ENCODE data around the gene PPP3CA.
A peak's percentile ranks its signal among the peaks of the same experiment; 100 is the strongest.

PPP3CA gene

DNA sequence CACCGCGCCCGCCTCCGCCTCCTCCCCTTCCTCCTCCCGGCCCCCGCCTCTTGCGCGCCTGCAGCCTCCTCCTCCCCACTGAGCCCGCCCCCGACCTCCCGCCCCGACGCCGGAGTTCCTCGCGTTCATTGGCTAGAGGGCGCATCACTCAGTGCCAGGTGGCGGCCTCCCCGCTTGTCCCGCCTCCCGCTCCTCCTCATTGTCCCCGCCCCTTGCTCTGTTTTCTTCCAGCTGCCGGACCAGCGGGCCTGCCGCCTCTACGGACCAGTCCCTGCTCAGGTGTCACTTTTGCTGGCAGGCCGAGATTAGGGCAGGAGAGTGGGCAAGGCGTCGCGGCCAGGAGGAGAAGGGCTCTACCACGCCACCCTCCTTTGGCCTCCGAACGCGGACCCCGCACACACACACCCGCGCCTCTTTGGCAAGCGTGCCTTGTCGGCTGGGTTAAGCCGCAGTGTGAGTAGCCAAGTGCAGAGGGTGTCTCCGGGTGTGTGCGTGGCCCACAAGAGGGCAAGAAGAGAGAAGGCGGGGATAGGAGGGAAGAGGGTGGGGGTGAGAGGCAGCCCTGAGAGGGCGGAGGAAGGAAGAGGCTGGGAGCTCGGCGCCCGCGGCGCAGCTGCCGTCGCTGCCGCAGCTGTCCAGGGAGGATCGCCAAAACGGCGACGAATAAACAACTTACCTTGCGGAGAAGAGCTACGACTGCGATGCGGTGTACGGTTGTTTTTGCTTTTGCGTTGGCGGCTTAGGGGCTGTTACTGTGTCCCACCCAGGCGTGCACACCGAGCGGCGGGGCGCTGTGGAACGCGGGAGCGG, 436 bp upstream of the PPP3CA start:
- peak; percentile 91 to 96 for DNase-seq (ENCODE audit: low read depth in 1 of 2, low spot score in 1 of 2)
- in situ Hi-C loops (cut with HindIII; ENCODE audit: low pct_unique_long_range_greater_than_20kb, low sequenced_read_pairs), result no loop called here
- no peak for TF ChIP-seq JUND (IDR thresholded peaks at IDR 0.05; ENCODE audit: low read depth)

GRCh38 chr4:101346351-101347266, 717 bp downstream of the PPP3CA start:
- peak; percentile 14 to 63 for DNase-seq (ENCODE audit: low read depth in 1 of 2, low spot score in 1 of 2)
- in situ Hi-C loops (cut with HindIII; ENCODE audit: low pct_unique_long_range_greater_than_20kb, low sequenced_read_pairs), result no loop called here

GRCh38 chr4:101345596-101346350, 1.6 kb downstream of the PPP3CA start:
- peak; percentile 23 to 57 for DNase-seq (ENCODE audit: low read depth in 1 of 2, low spot score in 1 of 2)
- no peak for TF ChIP-seq JUND (IDR thresholded peaks at IDR 0.05; ENCODE audit: low read depth)
- in situ Hi-C loops (cut with HindIII; ENCODE audit: low pct_unique_long_range_greater_than_20kb, low sequenced_read_pairs), result no loop called here

More at GRCh38 chr4:101346351-101347266, 717 bp downstream of the PPP3CA start:
- TF ChIP-seq JUND (IDR thresholded peaks at IDR 0.05; ENCODE audit: low read depth), result no peak

- TF ChIP-seq JUND (IDR thresholded peaks at IDR 0.05; ENCODE audit: low read depth), result no peak
- peak; percentile 11 to 25 for DNase-seq (ENCODE audit: low read depth in 1 of 2, low spot score in 1 of 2)
- in situ Hi-C loops (cut with HindIII; ENCODE audit: low pct_unique_long_range_greater_than_20kb, low sequenced_read_pairs), result no loop called here
Observed at GRCh38 chr4:101345271-101345595, 2.1 kb downstream of the PPP3CA start.

DNA sequence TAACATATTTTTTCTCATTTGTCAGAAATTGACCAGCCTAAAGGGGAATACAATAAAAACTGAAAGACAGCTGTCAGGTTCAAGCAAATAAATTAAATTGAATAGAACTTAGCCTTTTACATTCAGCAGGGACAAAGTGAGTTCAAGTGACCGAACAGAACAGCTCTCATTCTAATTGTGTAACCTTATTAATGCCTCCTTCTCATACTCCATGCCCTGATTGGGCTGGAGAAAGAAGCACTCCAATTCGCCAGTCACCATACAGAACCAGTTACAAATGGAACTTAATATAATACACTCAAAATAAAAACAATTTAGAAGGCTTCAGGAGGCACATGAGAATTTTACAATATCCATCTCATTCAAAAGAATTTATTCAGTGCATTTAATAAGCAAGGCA, 8.0 kb downstream of the PPP3CA start:
- DNase-seq (ENCODE audit: low read depth in 1 of 2, low spot score in 1 of 2), result no peak
- in situ Hi-C loops (cut with HindIII; ENCODE audit: low pct_unique_long_range_greater_than_20kb, low sequenced_read_pairs), result no loop called here
- TF ChIP-seq JUND (IDR thresholded peaks at IDR 0.05; ENCODE audit: low read depth), result no peak

GRCh38 chr4:101337688-101338087, 9.6 kb downstream of the PPP3CA start:
- in situ Hi-C loops (cut with HindIII; ENCODE audit: low pct_unique_long_range_greater_than_20kb, low sequenced_read_pairs), result no loop called here

GRCh38 chr4:101334963-101335572, 12.3 kb downstream of the PPP3CA start:
- DNase-seq (ENCODE audit: low read depth in 1 of 2, low spot score in 1 of 2), result no peak
- in situ Hi-C loops (cut with HindIII; ENCODE audit: low pct_unique_long_range_greater_than_20kb, low sequenced_read_pairs), result no loop called here
- no peak for TF ChIP-seq JUND (IDR thresholded peaks at IDR 0.05; ENCODE audit: low read depth)

More at GRCh38 chr4:101337688-101338087, 9.6 kb downstream of the PPP3CA start:
- TF ChIP-seq JUND (IDR thresholded peaks at IDR 0.05; ENCODE audit: low read depth), result no peak
- no peak for DNase-seq (ENCODE audit: low read depth in 1 of 2, low spot score in 1 of 2)

- DNase-seq (ENCODE audit: low read depth in 1 of 2, low spot score in 1 of 2), result no peak
- no peak for TF ChIP-seq JUND (IDR thresholded peaks at IDR 0.05; ENCODE audit: low read depth)
- in situ Hi-C loops (cut with HindIII; ENCODE audit: low pct_unique_long_range_greater_than_20kb, low sequenced_read_pairs), result no loop called here
Observed at GRCh38 chr4:101332424-101332823, 14.9 kb downstream of the PPP3CA start.

DNA sequence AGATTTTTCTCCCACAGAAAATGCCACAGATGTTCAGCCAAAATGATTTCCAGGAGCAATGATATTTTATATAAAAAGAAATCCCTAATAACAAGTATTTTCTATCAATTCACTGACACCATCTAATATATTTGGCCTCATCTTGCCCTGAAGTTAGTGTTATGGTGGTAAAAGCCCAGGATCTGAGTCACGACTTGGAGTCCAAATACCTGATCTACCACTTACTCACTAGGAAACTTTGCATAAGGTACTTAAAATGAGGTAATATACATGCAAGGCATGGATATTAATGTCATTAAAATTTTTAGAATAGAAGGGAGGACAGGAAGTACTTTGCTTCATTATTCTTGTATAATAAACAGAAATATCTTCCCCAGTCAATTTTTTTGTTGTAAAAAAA, 16.3 kb downstream of the PPP3CA start:
- in situ Hi-C loops (cut with HindIII; ENCODE audit: low pct_unique_long_range_greater_than_20kb, low sequenced_read_pairs), result no loop called here
- no peak for TF ChIP-seq JUND (IDR thresholded peaks at IDR 0.05; ENCODE audit: low read depth)
- no peak for DNase-seq (ENCODE audit: low read depth in 1 of 2, low spot score in 1 of 2)

GRCh38 chr4:101329592-101329991, 17.7 kb downstream of the PPP3CA start:
- in situ Hi-C loops (cut with HindIII; ENCODE audit: low pct_unique_long_range_greater_than_20kb, low sequenced_read_pairs), result no loop called here
- no peak for DNase-seq (ENCODE audit: low read depth in 1 of 2, low spot score in 1 of 2)
- no peak for TF ChIP-seq JUND (IDR thresholded peaks at IDR 0.05; ENCODE audit: low read depth)

- in situ Hi-C loops (cut with HindIII; ENCODE audit: low pct_unique_long_range_greater_than_20kb, low sequenced_read_pairs), result no loop called here
- no peak for TF ChIP-seq JUND (IDR thresholded peaks at IDR 0.05; ENCODE audit: low read depth)
Observed at GRCh38 chr4:101328063-101328602, 19.2 kb downstream of the PPP3CA start.

GRCh38 chr4:101326576-101326975, 20.8 kb downstream of the PPP3CA start:
- DNase-seq (ENCODE audit: low read depth in 1 of 2, low spot score in 1 of 2), result no peak
- in situ Hi-C loops (cut with HindIII; ENCODE audit: low pct_unique_long_range_greater_than_20kb, low sequenced_read_pairs), result no loop called here
- TF ChIP-seq JUND (IDR thresholded peaks at IDR 0.05; ENCODE audit: low read depth), result no peak

More at GRCh38 chr4:101328063-101328602, 19.2 kb downstream of the PPP3CA start:
- no peak for DNase-seq (ENCODE audit: low read depth in 1 of 2, low spot score in 1 of 2)

All from T47D (cell line).